HG03060 (cell line): ENCODE data around the gene OR4X1.
"Not testable (repeated sequence)": the region's sequence is repeated elsewhere in the genome, so short reads cannot be mapped to it uniquely, and the experiment has no call there.

Experiments
- ATAC-seq: cut with Tn5 transposase; IDR thresholded peaks from one replicate; pipeline ENCODE4 v1.9.1; 2021; ENCODE audit warnings: low read depth, moderate number of reproducible peaks; ENCODE audit not compliant: unreplicated experiment

Gene OR4X1

GRCh38 chr11:48263423-48263911 is at the start of gene OR4X1:
OR4X1 (plus strand) TSS chr11:48263861; CDS start chr11:48263861, 0 bp downstream.
- no peak for ATAC-seq

GRCh38 chr11:48216510-48216909 is 47.2 kb upstream of the OR4X1 start, which contains the start of gene OR4B1:
OR4B1 (plus strand) TSS chr11:48216810; CDS start chr11:48216810, 0 bp downstream.
- ATAC-seq = no peak

GRCh38 chr11:48228761-48229160 is 34.9 kb upstream of the OR4X1 start:
- no peak for ATAC-seq

GRCh38 chr11:48230057-48230456 is 33.6 kb upstream of the OR4X1 start:
- ATAC-seq = not testable (repeated sequence)

- ATAC-seq = no peak
Measured at GRCh38 chr11:48237727-48238126, 25.9 kb upstream of the OR4X1 start.

GRCh38 chr11:48242501-48242900 is 21.2 kb upstream of the OR4X1 start:
- ATAC-seq = no peak

GRCh38 chr11:48244804-48245203 is 18.9 kb upstream of the OR4X1 start, which contains the start of gene OR4X2:
OR4X2 (plus strand) TSS chr11:48245104; CDS start chr11:48245104, 0 bp downstream.
- ATAC-seq = no peak

- no peak for ATAC-seq
Measured at GRCh38 chr11:48248902-48249301, 14.8 kb upstream of the OR4X1 start.

GRCh38 chr11:48261600-48261999 is 2.1 kb upstream of the OR4X1 start:
- no peak for ATAC-seq

GRCh38 chr11:48270621-48271020 is 7.0 kb downstream of the OR4X1 start:
- ATAC-seq = no peak

- ATAC-seq = no peak
Measured at GRCh38 chr11:48272606-48273005, 8.9 kb downstream of the OR4X1 start.

- ATAC-seq = no peak
Measured at GRCh38 chr11:48305923-48306322, 42.3 kb downstream of the OR4X1 start, which contains the start of gene OR4S1. OR4S1 (plus strand) TSS chr11:48306223; CDS start chr11:48306223, 0 bp downstream.

- no peak for ATAC-seq
Measured at GRCh38 chr11:48307760-48308386, 44.2 kb downstream of the OR4X1 start.

GRCh38 chr11:48313590-48313989 is 49.9 kb downstream of the OR4X1 start:
- not testable (repeated sequence) for ATAC-seq
